HepG2 (cell line): ENCODE measurements around the gene ENTPD2. TPM values are rescaled to one million over a fixed set of nuclear protein-coding genes. Genes with fewer than 3 reads are reported as not detected.
A peak's percentile ranks its signal among the peaks of the same experiment; 100 is the strongest.

Experiments used
- JUND ChIP-seq: sonication (generic); formaldehyde crosslinking; IDR thresholded peaks from 2 replicates; pipeline ENCODE4 v1.8.0; 2022; ENCODE audit warnings: mild to moderate bottlenecking, missing genetic modification reagents
- RBM39 ChIP-seq: fragments of 200-400 bp; formaldehyde crosslinking; IDR thresholded peaks from one replicate; pipeline ENCODE4 v1.6.1; 2018; ENCODE audit warnings: antibody characterized with exemption, mild to moderate bottlenecking, low read depth, low read length; ENCODE audit not compliant: poor library complexity, severe bottlenecking
- RFX5 ChIP-seq: IDR thresholded peaks from 2 replicates; pipeline ENCODE4 v1.6.1; 2011; ENCODE audit warnings: low read depth, low read length, improper control_type of control experiment
- SETDB1 ChIP-seq: sonication (generic); formaldehyde crosslinking; IDR thresholded peaks from 2 replicates; pipeline ENCODE4 v1.5.1; 2020; ENCODE audit warnings: missing genetic modification reagents, mild to moderate bottlenecking, borderline replicate concordance
- ZSCAN22 ChIP-seq: sonication (generic); formaldehyde crosslinking; IDR thresholded peaks from 2 replicates; pipeline ENCODE4 v1.4.0; 2020; ENCODE audit warnings: mild to moderate bottlenecking, missing genetic modification reagents
- polyA plus RNA-seq, 8 experiments: library from polyadenylated mRNA; depleted of rRNA in 3 of 8; stranded (reverse) in 7 of 8; unstranded in 1 of 8; fragments of >200 nt; fragmentation: Illumina TruSeq in 4 of 8; extraction: Trizol in 4 of 8; gene quantifications; 2 replicates each; pipeline versions ENCODE4 v1.2.1 to v1.2.3, GENCODE V29; 2011 to 2016; ENCODE audit warnings: low read depth in 4 of 8, missing spikeins in 1 of 8, mixed read lengths in 1 of 8; ENCODE audit not compliant: insufficient read depth in 1 of 8
- total RNA-seq, 5 experiments: library from RNA; depleted of rRNA; stranded (reverse); fragments of >200 nt; fragmentation: Illumina TruSeq; extraction: Trizol; gene quantifications; 2 replicates each; pipeline ENCODE4 v1.2.3, GENCODE V29; 2016; ENCODE audit warnings: low read depth in 1 of 5
- TF ChIP-seq, protein P1 (sequence below), 2 experiments: fragments of 450-650 bp in 1 of 2; sonication (generic) in 1 of 2; formaldehyde crosslinking in 1 of 2; IDR thresholded peaks; 2 replicates each; pipeline versions ENCODE4 v1.6.1 to v1.8.0; 2016 to 2022; ENCODE audit warnings: antibody characterized with exemption in 1 of 2, mild to moderate bottlenecking in 1 of 2, missing genetic modification reagents in 1 of 2
- TF ChIP-seq, protein P2 (sequence below): sonication (generic); formaldehyde crosslinking; IDR thresholded peaks from 2 replicates; pipeline ENCODE4 v1.4.0; 2020; ENCODE audit warnings: missing genetic modification reagents, mild to moderate bottlenecking, borderline replicate concordance
- TF ChIP-seq, protein P3 (sequence below): sonication (generic); formaldehyde crosslinking; IDR thresholded peaks from 2 replicates; pipeline ENCODE4 v1.4.0; 2020; ENCODE audit warnings: missing genetic modification reagents, borderline replicate concordance

Gene ENTPD2
- total and polyA plus RNA-seq, 2 of the 13 experiments (the other 11 are each of a cell fraction or from before 2014, with no cell fraction given), result 0.95 to 3.2 TPM

DNA sequence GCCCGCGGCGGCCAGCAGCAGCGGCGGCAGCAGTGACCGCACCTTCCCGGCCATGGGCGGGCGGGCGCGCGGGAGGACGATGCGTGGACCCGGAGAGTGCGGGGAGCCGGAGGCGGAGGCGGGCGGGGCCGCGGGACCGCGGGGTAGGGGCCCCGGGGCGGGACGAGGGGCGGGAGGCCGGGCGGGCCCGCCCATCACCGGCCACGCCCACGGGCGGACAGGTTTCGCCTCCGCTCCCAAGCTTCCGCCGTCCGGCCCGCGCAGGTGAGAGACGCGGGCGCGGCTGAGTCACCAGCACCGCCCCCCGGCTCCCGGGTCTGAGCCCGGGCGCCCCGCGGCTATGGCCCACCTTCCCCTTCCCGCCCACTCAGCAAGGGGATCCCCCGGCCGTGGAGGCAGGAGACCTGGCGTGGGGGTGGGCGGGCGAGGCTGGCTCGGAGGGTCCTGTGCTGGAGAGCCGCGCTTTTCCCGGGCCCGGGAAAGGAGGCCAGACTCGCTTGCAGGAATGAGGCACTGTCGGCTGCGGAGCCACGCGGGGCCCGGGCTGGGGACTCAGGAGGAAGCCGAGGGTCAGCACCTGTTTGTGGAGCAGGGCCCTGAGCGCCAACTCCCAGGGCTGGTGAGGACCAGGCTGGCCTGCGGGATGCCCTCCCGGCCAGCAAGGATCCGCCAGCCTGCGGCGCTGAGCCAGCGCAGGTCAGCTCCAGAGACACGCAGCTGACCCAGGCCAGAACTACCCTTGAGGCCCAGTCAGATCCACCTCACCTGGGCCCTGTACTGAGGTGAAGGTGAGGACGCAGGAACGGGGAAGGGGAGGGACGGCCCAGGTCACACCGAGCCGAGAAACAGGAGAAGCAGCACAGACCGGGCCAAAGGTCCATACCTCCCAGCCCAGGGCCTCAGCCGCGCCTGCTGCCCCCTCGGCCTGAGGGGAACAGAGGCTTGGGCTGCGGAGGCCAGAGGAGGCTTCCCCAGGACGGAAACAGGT lies at the start of gene ENTPD2 (continued):
- TF ChIP-seq, protein P1, sequence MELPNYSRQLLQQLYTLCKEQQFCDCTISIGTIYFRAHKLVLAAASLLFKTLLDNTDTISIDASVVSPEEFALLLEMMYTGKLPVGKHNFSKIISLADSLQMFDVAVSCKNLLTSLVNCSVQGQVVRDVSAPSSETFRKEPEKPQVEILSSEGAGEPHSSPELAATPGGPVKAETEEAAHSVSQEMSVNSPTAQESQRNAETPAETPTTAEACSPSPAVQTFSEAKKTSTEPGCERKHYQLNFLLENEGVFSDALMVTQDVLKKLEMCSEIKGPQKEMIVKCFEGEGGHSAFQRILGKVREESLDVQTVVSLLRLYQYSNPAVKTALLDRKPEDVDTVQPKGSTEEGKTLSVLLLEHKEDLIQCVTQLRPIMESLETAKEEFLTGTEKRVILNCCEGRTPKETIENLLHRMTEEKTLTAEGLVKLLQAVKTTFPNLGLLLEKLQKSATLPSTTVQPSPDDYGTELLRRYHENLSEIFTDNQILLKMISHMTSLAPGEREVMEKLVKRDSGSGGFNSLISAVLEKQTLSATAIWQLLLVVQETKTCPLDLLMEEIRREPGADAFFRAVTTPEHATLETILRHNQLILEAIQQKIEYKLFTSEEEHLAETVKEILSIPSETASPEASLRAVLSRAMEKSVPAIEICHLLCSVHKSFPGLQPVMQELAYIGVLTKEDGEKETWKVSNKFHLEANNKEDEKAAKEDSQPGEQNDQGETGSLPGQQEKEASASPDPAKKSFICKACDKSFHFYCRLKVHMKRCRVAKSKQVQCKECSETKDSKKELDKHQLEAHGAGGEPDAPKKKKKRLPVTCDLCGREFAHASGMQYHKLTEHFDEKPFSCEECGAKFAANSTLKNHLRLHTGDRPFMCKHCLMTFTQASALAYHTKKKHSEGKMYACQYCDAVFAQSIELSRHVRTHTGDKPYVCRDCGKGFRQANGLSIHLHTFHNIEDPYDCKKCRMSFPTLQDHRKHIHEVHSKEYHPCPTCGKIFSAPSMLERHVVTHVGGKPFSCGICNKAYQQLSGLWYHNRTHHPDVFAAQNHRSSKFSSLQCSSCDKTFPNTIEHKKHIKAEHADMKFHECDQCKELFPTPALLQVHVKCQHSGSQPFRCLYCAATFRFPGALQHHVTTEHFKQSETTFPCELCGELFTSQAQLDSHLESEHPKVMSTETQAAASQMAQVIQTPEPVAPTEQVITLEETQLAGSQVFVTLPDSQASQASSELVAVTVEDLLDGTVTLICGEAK (IDR thresholded peaks at IDR 0.05), result no peak
- TF ChIP-seq, protein P1 (CRISPR knock-in tag; IDR thresholded peaks at IDR 0.05), result no peak; the same call in 1 of the 2 replicates
- TF ChIP-seq, protein P2, sequence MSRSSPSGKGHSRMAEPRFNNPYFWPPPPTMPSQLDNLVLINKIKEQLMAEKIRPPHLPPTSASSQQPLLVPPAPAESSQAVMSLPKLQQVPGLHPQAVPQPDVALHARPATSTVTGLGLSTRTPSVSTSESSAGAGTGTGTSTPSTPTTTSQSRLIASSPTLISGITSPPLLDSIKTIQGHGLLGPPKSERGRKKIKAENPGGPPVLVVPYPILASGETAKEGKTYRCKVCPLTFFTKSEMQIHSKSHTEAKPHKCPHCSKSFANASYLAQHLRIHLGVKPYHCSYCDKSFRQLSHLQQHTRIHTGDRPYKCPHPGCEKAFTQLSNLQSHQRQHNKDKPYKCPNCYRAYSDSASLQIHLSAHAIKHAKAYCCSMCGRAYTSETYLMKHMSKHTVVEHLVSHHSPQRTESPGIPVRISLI (CRISPR knock-in tag), result peak; percentile 8; the same call in 1 of the 2 replicates
- TF ChIP-seq RFX5 (no peak), JUND (CRISPR knock-in tag) (peak; percentile 7; the same call in 1 of the 2 replicates), ZSCAN22 (CRISPR knock-in tag) (no peak), SETDB1 (no peak), RBM39 (no peak)
- TF ChIP-seq, protein P3, sequence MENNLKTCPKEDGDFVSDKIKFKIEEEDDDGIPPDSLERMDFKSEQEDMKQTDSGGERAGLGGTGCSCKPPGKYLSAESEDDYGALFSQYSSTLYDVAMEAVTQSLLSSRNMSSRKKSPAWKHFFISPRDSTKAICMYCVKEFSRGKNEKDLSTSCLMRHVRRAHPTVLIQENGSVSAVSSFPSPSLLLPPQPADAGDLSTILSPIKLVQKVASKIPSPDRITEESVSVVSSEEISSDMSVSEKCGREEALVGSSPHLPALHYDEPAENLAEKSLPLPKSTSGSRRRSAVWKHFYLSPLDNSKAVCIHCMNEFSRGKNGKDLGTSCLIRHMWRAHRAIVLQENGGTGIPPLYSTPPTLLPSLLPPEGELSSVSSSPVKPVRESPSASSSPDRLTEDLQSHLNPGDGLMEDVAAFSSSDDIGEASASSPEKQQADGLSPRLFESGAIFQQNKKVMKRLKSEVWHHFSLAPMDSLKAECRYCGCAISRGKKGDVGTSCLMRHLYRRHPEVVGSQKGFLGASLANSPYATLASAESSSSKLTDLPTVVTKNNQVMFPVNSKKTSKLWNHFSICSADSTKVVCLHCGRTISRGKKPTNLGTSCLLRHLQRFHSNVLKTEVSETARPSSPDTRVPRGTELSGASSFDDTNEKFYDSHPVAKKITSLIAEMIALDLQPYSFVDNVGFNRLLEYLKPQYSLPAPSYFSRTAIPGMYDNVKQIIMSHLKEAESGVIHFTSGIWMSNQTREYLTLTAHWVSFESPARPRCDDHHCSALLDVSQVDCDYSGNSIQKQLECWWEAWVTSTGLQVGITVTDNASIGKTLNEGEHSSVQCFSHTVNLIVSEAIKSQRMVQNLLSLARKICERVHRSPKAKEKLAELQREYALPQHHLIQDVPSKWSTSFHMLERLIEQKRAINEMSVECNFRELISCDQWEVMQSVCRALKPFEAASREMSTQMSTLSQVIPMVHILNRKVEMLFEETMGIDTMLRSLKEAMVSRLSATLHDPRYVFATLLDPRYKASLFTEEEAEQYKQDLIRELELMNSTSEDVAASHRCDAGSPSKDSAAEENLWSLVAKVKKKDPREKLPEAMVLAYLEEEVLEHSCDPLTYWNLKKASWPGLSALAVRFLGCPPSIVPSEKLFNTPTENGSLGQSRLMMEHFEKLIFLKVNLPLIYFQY, result no peak
